Measurements from ENCODE around the gene NUMB. TPM values are rescaled to one million over a fixed set of nuclear protein-coding genes. Genes with fewer than 3 reads are reported as not detected.

NUMB gene
- total and polyA plus RNA-seq, 9 donors = 32.9 to 78.2 (median 67.6) TPM

- WGBS, 3 donors = 92 to 95% (median 92%) methylated on average over 24 to 30 of the region's 30 CpGs
- TF ChIP-seq CTCF (IDR thresholded peaks at IDR 0.05) (no peak), POLR2A (IDR thresholded peaks at IDR 0.05) (no peak), EP300 (IDR thresholded peaks at IDR 0.05) (no peak)
- Histone ChIP-seq H3K27ac (no peak overlapping the region), H3K9me3 (no peaks in the 10 kb centered on the region), H3K4me1 (ENCODE audit: insufficient read depth) (no peaks in the 10 kb centered on the region), H3K4me3 (no peak overlapping the region), H3K36me3 (no peaks in the 10 kb centered on the region), H3K27me3 (no peaks in the 10 kb centered on the region)
- intact Hi-C loops (cut with DNase I) = no loop called here
- no peak for DNase-seq
These were observed 206.7 kb downstream of the NUMB start for GRCh38 chr14:73251516-73252215.

- Histone ChIP-seq H3K9me3 (no peaks in the 10 kb centered on the region), H3K27me3 (no peaks in the 10 kb centered on the region), H3K27ac (no peak overlapping the region), H3K4me3 (no peak overlapping the region), H3K4me1 (ENCODE audit: insufficient read depth) (no peaks in the 10 kb centered on the region), H3K36me3 (no peaks in the 10 kb centered on the region)
- TF ChIP-seq CTCF (IDR thresholded peaks at IDR 0.05) (no peak), EP300 (IDR thresholded peaks at IDR 0.05) (no peak), POLR2A (IDR thresholded peaks at IDR 0.05) (no peak)
- whole genome bisulfite sequencing, 3 donors = 90 to 95% (median 93%) methylated on average over 25 to 27 of the region's 27 CpGs
- no peak for DNase-seq
- intact Hi-C loops (cut with DNase I) = no loop called here
These were observed 207.4 kb downstream of the NUMB start for GRCh38 chr14:73250781-73251500.

- Histone ChIP-seq H3K36me3 (no peaks in the 10 kb centered on the region), H3K4me3 (no peak overlapping the region), H3K4me1 (ENCODE audit: insufficient read depth) (no peaks in the 10 kb centered on the region), H3K9me3 (no peaks in the 10 kb centered on the region), H3K27me3 (no peaks in the 10 kb centered on the region), H3K27ac (no peak overlapping the region)
- intact Hi-C loops (cut with DNase I) = no loop called here
- no peak for DNase-seq
- TF ChIP-seq POLR2A (IDR thresholded peaks at IDR 0.05) (no peak), CTCF (IDR thresholded peaks at IDR 0.05) (no peak), EP300 (IDR thresholded peaks at IDR 0.05) (no peak)
- 87 to 92% (median 90%) methylated on average over 11 of the region's 11 CpGs for WGBS, 3 donors
These were observed 208.0 kb downstream of the NUMB start for GRCh38 chr14:73250317-73250713.

- no peak overlapping the region for H3K27ac ChIP-seq
- H3K4me3 ChIP-seq = no peak overlapping the region
- no peaks in the 10 kb centered on the region for H3K9me3 ChIP-seq
- 81 to 87% (median 86%) methylated on average over 13 of the region's 13 CpGs for WGBS, 3 donors
- H3K36me3 ChIP-seq = no peaks in the 10 kb centered on the region
- intact Hi-C loops (cut with DNase I) = no loop called here
- no peak for TF ChIP-seq CTCF (IDR thresholded peaks at IDR 0.05)
- TF ChIP-seq EP300 (IDR thresholded peaks at IDR 0.05) = no peak
- TF ChIP-seq POLR2A (IDR thresholded peaks at IDR 0.05) = no peak
- H3K4me1 ChIP-seq (ENCODE audit: insufficient read depth) = no peaks in the 10 kb centered on the region
- H3K27me3 ChIP-seq = no peaks in the 10 kb centered on the region
- no peak for DNase-seq
These were observed 208.6 kb downstream of the NUMB start for GRCh38 chr14:73249564-73250316.
